Measurements from ENCODE around the gene NT5C1B. TPM values are rescaled to one million over a fixed set of nuclear protein-coding genes. Genes with fewer than 3 reads are reported as not detected.

The NT5C1B gene
- total and polyA plus RNA-seq, 10 of the 15 experiments (the other 5 are each of a cell fraction or from before 2014, with no cell fraction given) = 0.40 to 0.44 TPM; not detected in 8

- TF ChIP-seq USF2 (IDR thresholded peaks at IDR 0.05; ENCODE audit: borderline replicate concordance, low read depth, low read length) = no peak
These were observed 28.6 kb downstream of the NT5C1B start (continued) for GRCh38 chr2:18560797-18561085.

- intact Hi-C loops (cut with micrococcal nuclease; ENCODE audit: unreplicated experiment) (loop anchor here (1.0 kb wide), 1 partner anchor 788 kb away; no protein-coding TSS in a partner anchor), in situ Hi-C loops (cut with MboI) (no loop called here)
- Histone ChIP-seq H3K27ac (ENCODE audit: control insufficient read depth, insufficient read depth) (peak within 1 kb of the TSS; percentile 84), H3K27me3 (replicated peaks in 1 of 2; ENCODE audit: control insufficient read depth in 2 of 2, insufficient read depth in 2 of 2, low read length in 1 of 2) (no peaks in the 10 kb centered on the region), H3K9ac (ENCODE audit: control insufficient read depth, insufficient read depth, low read length) (peak within 1 kb of the TSS; percentile 74), H4K20me1 (ENCODE audit: control insufficient read depth, insufficient read depth) (no peaks in the 10 kb centered on the region), H3K4me1 (ENCODE audit: control insufficient read depth, insufficient read depth, low read length) (no peaks in the 10 kb centered on the region), H3K79me2 (ENCODE audit: control insufficient read depth, insufficient read depth, low read length) (peaks cover 16% of the 10 kb centered on the region), H3K4me3 (peak within 1 kb of the TSS; percentile 82), H2AFZ (ENCODE audit: control insufficient read depth, low read depth, low read length) (peak within 1 kb of the TSS; percentile 99), H3K4me2 (ENCODE audit: control insufficient read depth, insufficient read depth) (peak within 1 kb of the TSS; percentile 92), H3K36me3 (ENCODE audit: control insufficient read depth in 2 of 2, insufficient read depth in 2 of 2, low read length in 1 of 2) (peaks cover 0 to under 1% of the 10 kb centered on the region in 2 experiments; a peak in 1 of 4 replicates), H3K9me3 (replicated peaks; ENCODE audit: control insufficient read depth, insufficient read depth, low read length) (no peaks in the 10 kb centered on the region)
- ChIA-PET SMC1A (ENCODE audit: uncharacterized antibody, unreplicated experiment) (interaction anchor here (1.0 to 2.4 kb wide), 4 partner anchors 10 to 39 kb away, joined by 3 to 7 read pairs (median 5); no protein-coding TSS in a partner anchor), CTCF (interaction anchor here (0.7 to 2.8 kb wide), 5 partner anchors 8 to 746 kb away, joined by 3 to 12 read pairs (median 3); no protein-coding TSS in a partner anchor), POLR2A (interaction anchor here (0.5 to 0.6 kb wide), 2 partner anchors 124 to 736 kb away, joined by 3 read pairs; no protein-coding TSS in a partner anchor), RAD21 (ENCODE audit: unreplicated experiment) (interaction anchor here (0.6 to 1.5 kb wide), 3 partner anchors 14 to 39 kb away, joined by 3 to 5 read pairs (median 4); no protein-coding TSS in a partner anchor)
- FAIRE-seq = peak; percentile 75
- DNase-seq (ENCODE audit: low read depth, low spot score) = peak; percentile 69
- BruUV-seq (replicated peaks) = no TSS peak
- WGBS (ENCODE audit: insufficient coverage, insufficient replicate concordance, low lambda C conversion rate, missing lambda C conversion rate) = under 1% methylated on average over 58 of the region's 81 CpGs
- peak; percentile 96 for ATAC-seq
- TF ChIP-seq KAT2A (conservative IDR thresholded peaks at IDR 0.05; ENCODE audit: control insufficient read depth, low read depth, low read length) (no peak), NR2F1 (conservative IDR thresholded peaks at IDR 0.05) (peak; percentile 61; the same call in 1 of the 2 replicates), ZBTB33 (IDR thresholded peaks at IDR 0.05) (no peak), ZNF217 (IDR thresholded peaks at IDR 0.05) (peak; percentile 65; the same call in 1 of the 2 replicates), TBL1XR1 (IDR thresholded peaks at IDR 0.05; ENCODE audit: low read depth, low read length) (peak; percentile 48; the same call in 1 of the 2 replicates), NFYB (IDR thresholded peaks at IDR 0.05; ENCODE audit: insufficient read depth, low read depth, low read length) (peak; percentile 81), HDGF (IDR thresholded peaks at IDR 0.05) (peak; percentile 49; the same call in 1 of the 2 replicates), POU2F2 (IDR thresholded peaks at IDR 0.05; ENCODE audit: borderline replicate concordance, low read depth, low read length) (no peak), JUNB (IDR thresholded peaks at IDR 0.05) (no peak), SMC3 (IDR thresholded peaks at IDR 0.05; ENCODE audit: borderline replicate concordance, low read length) (no peak), ZNF622 (IDR thresholded peaks at IDR 0.05) (no peak), FOXM1 (IDR thresholded peaks at IDR 0.05; ENCODE audit: low read depth, low read length) (no peak), NFIC (IDR thresholded peaks at IDR 0.05; ENCODE audit: low read depth, low read length) (no peak), MAX (IDR thresholded peaks at IDR 0.05; ENCODE audit: low read depth, low read length) (no peak), SPI1 (IDR thresholded peaks at IDR 0.05; ENCODE audit: borderline replicate concordance, insufficient read depth, low read depth, low read length) (peak; percentile 31; the same call in 1 of the 2 replicates), PML (IDR thresholded peaks at IDR 0.05; ENCODE audit: low read length) (peak; percentile 54; the same call in 1 of the 2 replicates), IRF5 (IDR thresholded peaks at IDR 0.05; ENCODE audit: borderline replicate concordance) (no peak), MTA2 (IDR thresholded peaks at IDR 0.05; ENCODE audit: low read depth) (no peak)
These were observed 29.2 kb downstream of the NT5C1B start, which contains the start of gene RDH14 for GRCh38 chr2:18560031-18560796. TSS of gene RDH14 (minus strand) at chr2:18560653. CDS start at chr2:18560572, 81 bp downstream.

Measured in GM12878 (cell line).